Measurements from ENCODE around the gene NHLRC1. TPM values are rescaled to one million over a fixed set of nuclear protein-coding genes. Genes with fewer than 3 reads are reported as not detected.

The NHLRC1 gene
- total and polyA plus RNA-seq, 10 of the 15 experiments (the other 5 are each of a cell fraction or from before 2014, with no cell fraction given), result 0.04 to 0.22 (median 0.12) TPM; not detected in 2

DNA sequence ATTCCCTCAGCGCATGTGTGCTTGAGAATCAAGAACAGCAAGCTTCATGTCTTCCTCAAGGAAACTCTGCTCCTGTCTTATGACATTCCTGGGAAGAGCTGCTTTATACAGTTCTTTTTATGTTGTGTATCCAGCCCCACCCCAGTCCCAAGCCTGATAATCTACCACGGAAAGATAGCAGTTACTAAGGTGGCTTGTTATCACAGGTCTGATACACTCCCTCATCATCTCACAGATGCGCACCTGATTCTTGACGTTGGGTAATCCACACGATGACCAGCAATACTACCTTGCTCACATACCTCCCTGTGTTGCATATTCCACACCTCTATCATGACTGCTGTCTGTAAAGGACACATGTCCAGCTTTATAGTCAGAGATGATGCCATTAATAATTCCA is 3.2 kb downstream of the NHLRC1 start:
- POLR2A ChIA-PET, result no interaction called here
- SMC1A ChIA-PET (ENCODE audit: uncharacterized antibody, unreplicated experiment), result interaction anchor here (0.6 kb wide), 1 partner anchor 1630 kb away, joined by 5 read pairs; no protein-coding TSS in a partner anchor
- Histone ChIP-seq H2AFZ (ENCODE audit: control insufficient read depth, low read depth, low read length) (no peak overlapping the region), H3K79me2 (ENCODE audit: control insufficient read depth, insufficient read depth, low read length) (no peaks in the 10 kb centered on the region), H3K9ac (ENCODE audit: control insufficient read depth, insufficient read depth, low read length) (no peak overlapping the region), H3K4me1 (ENCODE audit: control insufficient read depth, insufficient read depth, low read length) (no peaks in the 10 kb centered on the region; the same call in 1 of the 2 replicates), H3K9me3 (replicated peaks; ENCODE audit: control insufficient read depth, insufficient read depth, low read length) (no peaks in the 10 kb centered on the region; the same call in 2 of the 3 replicates), H3K4me3 (no peak overlapping the region), H4K20me1 (ENCODE audit: control insufficient read depth, insufficient read depth) (no peaks in the 10 kb centered on the region), H3K27me3 (replicated peaks in 1 of 2; ENCODE audit: control insufficient read depth in 2 of 2, insufficient read depth in 2 of 2, low read length in 1 of 2) (no peaks in the 10 kb centered on the region), H3K27ac (ENCODE audit: control insufficient read depth, insufficient read depth) (no peak overlapping the region), H3K4me2 (ENCODE audit: control insufficient read depth, insufficient read depth) (no peak overlapping the region), H3K36me3 (ENCODE audit: control insufficient read depth in 2 of 2, insufficient read depth in 2 of 2, low read length in 1 of 2) (no peaks in the 10 kb centered on the region)
- intact Hi-C loops (cut with micrococcal nuclease; ENCODE audit: unreplicated experiment) (no loop called here), in situ Hi-C loops (cut with MboI) (no loop called here)
- BruUV-seq (replicated peaks), result no TSS peak
- ATAC-seq (no peak), FAIRE-seq (no peak), DNase-seq (ENCODE audit: low read depth, low spot score) (no peak)
- WGBS (ENCODE audit: insufficient coverage, insufficient replicate concordance, low lambda C conversion rate, missing lambda C conversion rate), result 77% methylated on average over 5 of the region's 5 CpGs
- TF ChIP-seq BMI1 (IDR thresholded peaks at IDR 0.05; ENCODE audit: borderline replicate concordance) (no peak), YBX1 (IDR thresholded peaks at IDR 0.05) (no peak)
- CTCF ChIA-PET, result no interaction called here
- RAD21 ChIA-PET (ENCODE audit: unreplicated experiment), result interaction anchor here (0.5 kb wide), 1 partner anchor 25 kb away, joined by 3 read pairs; no protein-coding TSS in a partner anchor

DNA sequence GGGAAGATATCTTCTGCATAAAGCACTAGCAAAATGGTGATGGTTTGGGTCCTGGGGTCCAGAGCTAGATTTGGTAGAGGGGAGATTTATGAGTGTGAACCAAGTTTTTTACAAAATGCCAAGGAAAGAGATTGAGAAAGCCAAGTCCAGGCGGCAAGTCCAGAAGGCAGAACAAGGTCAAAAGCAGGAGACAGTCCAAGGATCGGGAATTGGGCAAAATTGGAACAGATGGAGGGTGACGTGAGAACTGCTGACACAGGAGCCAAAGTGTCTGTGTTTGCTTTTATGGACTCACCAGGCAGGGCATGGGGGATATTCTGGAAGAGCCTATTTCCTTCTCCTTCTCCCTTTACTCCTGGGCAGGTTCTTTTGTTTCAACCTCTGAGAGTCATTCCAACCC is 4.1 kb downstream of the NHLRC1 start:
- BruUV-seq (replicated peaks), result no TSS peak
- Histone ChIP-seq H3K4me2 (ENCODE audit: control insufficient read depth, insufficient read depth) (no peak overlapping the region), H4K20me1 (ENCODE audit: control insufficient read depth, insufficient read depth) (no peaks in the 10 kb centered on the region), H2AFZ (ENCODE audit: control insufficient read depth, low read depth, low read length) (no peak overlapping the region), H3K27ac (ENCODE audit: control insufficient read depth, insufficient read depth) (no peak overlapping the region), H3K27me3 (replicated peaks in 1 of 2; ENCODE audit: control insufficient read depth in 2 of 2, insufficient read depth in 2 of 2, low read length in 1 of 2) (no peaks in the 10 kb centered on the region), H3K4me1 (ENCODE audit: control insufficient read depth, insufficient read depth, low read length) (no peaks in the 10 kb centered on the region; the same call in 1 of the 2 replicates), H3K4me3 (no peak overlapping the region), H3K9me3 (replicated peaks; ENCODE audit: control insufficient read depth, insufficient read depth, low read length) (no peaks in the 10 kb centered on the region; the same call in 2 of the 3 replicates), H3K9ac (ENCODE audit: control insufficient read depth, insufficient read depth, low read length) (no peak overlapping the region), H3K79me2 (ENCODE audit: control insufficient read depth, insufficient read depth, low read length) (no peaks in the 10 kb centered on the region), H3K36me3 (ENCODE audit: control insufficient read depth in 2 of 2, insufficient read depth in 2 of 2, low read length in 1 of 2) (no peaks in the 10 kb centered on the region)
- ChIA-PET SMC1A (ENCODE audit: uncharacterized antibody, unreplicated experiment) (no interaction called here), RAD21 (ENCODE audit: unreplicated experiment) (no interaction called here), CTCF (no interaction called here), POLR2A (no interaction called here)
- in situ Hi-C loops (cut with MboI) (no loop called here), intact Hi-C loops (cut with micrococcal nuclease; ENCODE audit: unreplicated experiment) (no loop called here)
- DNase-seq (ENCODE audit: low read depth, low spot score) (no peak), ATAC-seq (no peak), FAIRE-seq (no peak)
- WGBS (ENCODE audit: insufficient coverage, insufficient replicate concordance, low lambda C conversion rate, missing lambda C conversion rate), result 12% methylated on average over 3 of the region's 3 CpGs
- TF ChIP-seq, protein P1, sequence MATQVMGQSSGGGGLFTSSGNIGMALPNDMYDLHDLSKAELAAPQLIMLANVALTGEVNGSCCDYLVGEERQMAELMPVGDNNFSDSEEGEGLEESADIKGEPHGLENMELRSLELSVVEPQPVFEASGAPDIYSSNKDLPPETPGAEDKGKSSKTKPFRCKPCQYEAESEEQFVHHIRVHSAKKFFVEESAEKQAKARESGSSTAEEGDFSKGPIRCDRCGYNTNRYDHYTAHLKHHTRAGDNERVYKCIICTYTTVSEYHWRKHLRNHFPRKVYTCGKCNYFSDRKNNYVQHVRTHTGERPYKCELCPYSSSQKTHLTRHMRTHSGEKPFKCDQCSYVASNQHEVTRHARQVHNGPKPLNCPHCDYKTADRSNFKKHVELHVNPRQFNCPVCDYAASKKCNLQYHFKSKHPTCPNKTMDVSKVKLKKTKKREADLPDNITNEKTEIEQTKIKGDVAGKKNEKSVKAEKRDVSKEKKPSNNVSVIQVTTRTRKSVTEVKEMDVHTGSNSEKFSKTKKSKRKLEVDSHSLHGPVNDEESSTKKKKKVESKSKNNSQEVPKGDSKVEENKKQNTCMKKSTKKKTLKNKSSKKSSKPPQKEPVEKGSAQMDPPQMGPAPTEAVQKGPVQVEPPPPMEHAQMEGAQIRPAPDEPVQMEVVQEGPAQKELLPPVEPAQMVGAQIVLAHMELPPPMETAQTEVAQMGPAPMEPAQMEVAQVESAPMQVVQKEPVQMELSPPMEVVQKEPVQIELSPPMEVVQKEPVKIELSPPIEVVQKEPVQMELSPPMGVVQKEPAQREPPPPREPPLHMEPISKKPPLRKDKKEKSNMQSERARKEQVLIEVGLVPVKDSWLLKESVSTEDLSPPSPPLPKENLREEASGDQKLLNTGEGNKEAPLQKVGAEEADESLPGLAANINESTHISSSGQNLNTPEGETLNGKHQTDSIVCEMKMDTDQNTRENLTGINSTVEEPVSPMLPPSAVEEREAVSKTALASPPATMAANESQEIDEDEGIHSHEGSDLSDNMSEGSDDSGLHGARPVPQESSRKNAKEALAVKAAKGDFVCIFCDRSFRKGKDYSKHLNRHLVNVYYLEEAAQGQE (IDR thresholded peaks at IDR 0.05; ENCODE audit: low read depth, low read length), result no peak
- TF ChIP-seq, protein P2, sequence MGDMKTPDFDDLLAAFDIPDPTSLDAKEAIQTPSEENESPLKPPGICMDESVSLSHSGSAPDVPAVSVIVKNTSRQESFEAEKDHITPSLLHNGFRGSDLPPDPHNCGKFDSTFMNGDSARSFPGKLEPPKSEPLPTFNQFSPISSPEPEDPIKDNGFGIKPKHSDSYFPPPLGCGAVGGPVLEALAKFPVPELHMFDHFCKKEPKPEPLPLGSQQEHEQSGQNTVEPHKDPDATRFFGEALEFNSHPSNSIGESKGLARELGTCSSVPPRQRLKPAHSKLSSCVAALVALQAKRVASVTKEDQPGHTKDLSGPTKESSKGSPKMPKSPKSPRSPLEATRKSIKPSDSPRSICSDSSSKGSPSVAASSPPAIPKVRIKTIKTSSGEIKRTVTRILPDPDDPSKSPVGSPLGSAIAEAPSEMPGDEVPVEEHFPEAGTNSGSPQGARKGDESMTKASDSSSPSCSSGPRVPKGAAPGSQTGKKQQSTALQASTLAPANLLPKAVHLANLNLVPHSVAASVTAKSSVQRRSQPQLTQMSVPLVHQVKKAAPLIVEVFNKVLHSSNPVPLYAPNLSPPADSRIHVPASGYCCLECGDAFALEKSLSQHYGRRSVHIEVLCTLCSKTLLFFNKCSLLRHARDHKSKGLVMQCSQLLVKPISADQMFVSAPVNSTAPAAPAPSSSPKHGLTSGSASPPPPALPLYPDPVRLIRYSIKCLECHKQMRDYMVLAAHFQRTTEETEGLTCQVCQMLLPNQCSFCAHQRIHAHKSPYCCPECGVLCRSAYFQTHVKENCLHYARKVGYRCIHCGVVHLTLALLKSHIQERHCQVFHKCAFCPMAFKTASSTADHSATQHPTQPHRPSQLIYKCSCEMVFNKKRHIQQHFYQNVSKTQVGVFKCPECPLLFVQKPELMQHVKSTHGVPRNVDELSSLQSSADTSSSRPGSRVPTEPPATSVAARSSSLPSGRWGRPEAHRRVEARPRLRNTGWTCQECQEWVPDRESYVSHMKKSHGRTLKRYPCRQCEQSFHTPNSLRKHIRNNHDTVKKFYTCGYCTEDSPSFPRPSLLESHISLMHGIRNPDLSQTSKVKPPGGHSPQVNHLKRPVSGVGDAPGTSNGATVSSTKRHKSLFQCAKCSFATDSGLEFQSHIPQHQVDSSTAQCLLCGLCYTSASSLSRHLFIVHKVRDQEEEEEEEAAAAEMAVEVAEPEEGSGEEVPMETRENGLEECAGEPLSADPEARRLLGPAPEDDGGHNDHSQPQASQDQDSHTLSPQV (IDR thresholded peaks at IDR 0.05), result no peak
- TF ChIP-seq MTA2 (IDR thresholded peaks at IDR 0.05; ENCODE audit: low read depth) (no peak), FOXM1 (IDR thresholded peaks at IDR 0.05; ENCODE audit: low read depth, low read length) (no peak)

All from GM12878 (cell line).